Keratinocyte (primary cell): ENCODE data around the gene MRM3.

Experiments
- EZH2 ChIP-seq: IDR thresholded peaks from one replicate; pipeline ENCODE4 v1.6.1; 2012; ENCODE audit warnings: inconsistent platforms, mild to moderate bottlenecking, low read length, moderate library complexity
- TF ChIP-seq, protein P1 (sequence below), 3 experiments: IDR thresholded peaks in 1 of 3; conservative IDR thresholded peaks in 1 of 3; optimal IDR thresholded peaks in 1 of 3; 2 replicates in 2 of 3; 3 replicates in 1 of 3; pipeline versions ENCODE3 to v1.5.1; 2011; ENCODE audit warnings: low read length in 3 of 3, mild to moderate bottlenecking in 3 of 3, moderate library complexity in 2 of 3, control low read depth in 1 of 3, inconsistent platforms in 1 of 3; ENCODE audit not compliant: insufficient read depth in 2 of 3; ENCODE audit errors: extremely low read depth in 1 of 3

DNA sequence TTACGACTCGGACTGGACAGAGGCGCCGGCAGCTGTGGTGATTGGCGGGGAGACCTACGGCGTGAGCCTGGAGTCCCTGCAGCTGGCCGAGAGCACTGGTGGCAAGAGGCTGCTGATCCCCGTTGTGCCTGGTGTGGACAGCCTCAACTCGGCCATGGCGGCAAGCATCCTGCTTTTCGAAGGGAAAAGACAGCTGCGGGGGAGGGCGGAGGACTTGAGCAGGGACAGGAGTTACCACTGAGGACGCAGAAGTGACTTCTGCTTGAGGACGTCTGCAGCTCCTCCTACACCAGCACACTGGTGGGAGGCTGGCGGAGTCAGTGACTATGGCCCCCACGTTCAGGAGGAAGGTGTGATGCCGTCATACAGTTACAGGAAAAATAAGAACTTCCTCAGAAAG is 9.7 kb downstream of the MRM3 start:
- TF ChIP-seq, protein P1, sequence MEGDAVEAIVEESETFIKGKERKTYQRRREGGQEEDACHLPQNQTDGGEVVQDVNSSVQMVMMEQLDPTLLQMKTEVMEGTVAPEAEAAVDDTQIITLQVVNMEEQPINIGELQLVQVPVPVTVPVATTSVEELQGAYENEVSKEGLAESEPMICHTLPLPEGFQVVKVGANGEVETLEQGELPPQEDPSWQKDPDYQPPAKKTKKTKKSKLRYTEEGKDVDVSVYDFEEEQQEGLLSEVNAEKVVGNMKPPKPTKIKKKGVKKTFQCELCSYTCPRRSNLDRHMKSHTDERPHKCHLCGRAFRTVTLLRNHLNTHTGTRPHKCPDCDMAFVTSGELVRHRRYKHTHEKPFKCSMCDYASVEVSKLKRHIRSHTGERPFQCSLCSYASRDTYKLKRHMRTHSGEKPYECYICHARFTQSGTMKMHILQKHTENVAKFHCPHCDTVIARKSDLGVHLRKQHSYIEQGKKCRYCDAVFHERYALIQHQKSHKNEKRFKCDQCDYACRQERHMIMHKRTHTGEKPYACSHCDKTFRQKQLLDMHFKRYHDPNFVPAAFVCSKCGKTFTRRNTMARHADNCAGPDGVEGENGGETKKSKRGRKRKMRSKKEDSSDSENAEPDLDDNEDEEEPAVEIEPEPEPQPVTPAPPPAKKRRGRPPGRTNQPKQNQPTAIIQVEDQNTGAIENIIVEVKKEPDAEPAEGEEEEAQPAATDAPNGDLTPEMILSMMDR (optimal IDR thresholded peaks at IDR 0.05 in 1 of 3, IDR thresholded peaks at IDR 0.05 in 1 of 3, conservative IDR thresholded peaks at IDR 0.05 in 1 of 3; ENCODE audit: extremely low read depth in 1 of 3, insufficient read depth in 2 of 3, low read length in 3 of 3) = no peak
- no peak for TF ChIP-seq EZH2
